Panc1 (cell line): ENCODE data around the gene POLR3E. TPM values are rescaled to one million over a fixed set of nuclear protein-coding genes. Genes with fewer than 3 reads are reported as not detected.

Source experiments
- ATAC-seq: fragments of 200-7000 bp; cut with Tn5 transposase; 2 replicates; pipeline ENCODE4 v1.9.1; 2020; ENCODE audit warnings: mild to moderate bottlenecking, moderate library complexity
- BruUV-seq: library from RNA; stranded (reverse); fragments of 400-500 nt; replicated peaks from 2 replicates; lab custom pipeline; 2021; lab: Mats Ljungman, UMichigan
- CTCF ChIA-PET: fragments of 300-600 bp; sonication (Branson Sonifier 250); formaldehyde crosslinking; loops from one replicate; lab custom pipeline; 2022; ENCODE audit warnings: antibody characterized with exemption; lab: Charles Lee
- POLR2A ChIA-PET: fragments of 300-600 bp; sonication (Branson Sonifier 250); formaldehyde crosslinking; loops from one replicate; lab custom pipeline; 2022; ENCODE audit warnings: antibody characterized with exemption; lab: Charles Lee
- DNase-seq: peaks from one replicate; pipeline ENCODE4 v3.0.0-alpha.2; 2010; ENCODE audit warnings: low read depth, low spot score
- H3K27ac ChIP-seq: 2 replicates; pipeline ENCODE4 v1.5.1; 2011; ENCODE audit warnings: mild to moderate bottlenecking, low read length, inconsistent platforms
- H3K27me3 ChIP-seq: fragments of 200-500 bp; sonication (Bioruptor generic); 2 replicates; pipeline ENCODE4 v1.6.0; 2014; ENCODE audit warnings: low read length, inconsistent platforms; ENCODE audit not compliant: control insufficient read depth, insufficient read depth
- H3K36me3 ChIP-seq: fragments of 200-500 bp; sonication (Bioruptor generic); 2 replicates; pipeline ENCODE4 v1.5.1; 2014; ENCODE audit warnings: inconsistent platforms, mild to moderate bottlenecking, low read length, moderate library complexity; ENCODE audit not compliant: control insufficient read depth, insufficient read depth
- H3K4me1 ChIP-seq: 2 replicates; pipeline ENCODE4 v1.5.1; 2011; ENCODE audit warnings: inconsistent platforms, mild to moderate bottlenecking, low read length, moderate library complexity; ENCODE audit not compliant: control insufficient read depth, insufficient read depth
- H3K4me3 ChIP-seq, 2 experiments: 2 replicates each; pipeline ENCODE4 v1.5.1; 2011 to 2012; ENCODE audit warnings: low read depth in 2 of 2, low read length in 2 of 2, mild to moderate bottlenecking in 2 of 2, inconsistent platforms in 1 of 2, moderate library complexity in 1 of 2
- H3K9me3 ChIP-seq: fragments of 200-500 bp; sonication (Bioruptor generic); 2 replicates; pipeline ENCODE4 v1.5.1; 2014; ENCODE audit warnings: low read depth, mild to moderate bottlenecking, inconsistent platforms, low read length, moderate library complexity; ENCODE audit not compliant: control insufficient read depth, insufficient read depth
- POLR2AphosphoS5 ChIP-seq: IDR thresholded peaks from 2 replicates; pipeline ENCODE4 v1.6.1; 2012; ENCODE audit warnings: mild to moderate bottlenecking, low read depth, low read length, moderate library complexity
- SIN3A ChIP-seq: IDR thresholded peaks from 2 replicates; pipeline ENCODE4 v1.6.1; 2012; ENCODE audit warnings: low read depth, mild to moderate bottlenecking, low read length, moderate library complexity, borderline replicate concordance; ENCODE audit not compliant: insufficient read depth
- TCF7L2 ChIP-seq: IDR thresholded peaks from 2 replicates; pipeline ENCODE4 v1.6.1; 2011; ENCODE audit warnings: mild to moderate bottlenecking, low read depth, low read length, inconsistent platforms
- in situ Hi-C: cut with HindIII; loops from 2 replicates; pipeline ENCODE4 v1.10.0; 2016; ENCODE audit warnings: low sequenced_read_pairs, low pct_unique_long_range_greater_than_20kb
- intact Hi-C: fragments of 100-400 bp; cut with micrococcal nuclease; formaldehyde crosslinking; loops from one replicate; pipeline ENCODE4 v1.10.0; 2022; ENCODE audit not compliant: unreplicated experiment
- total RNA-seq: library from RNA; stranded (reverse); gene quantifications from one replicate; pipeline ENCODE4 v1.2.1, GENCODE V29; 2021; ENCODE audit not compliant: unreplicated experiment
- TF ChIP-seq, protein P1 (sequence below), 2 experiments: IDR thresholded peaks; 2 replicates each; pipeline ENCODE4 v1.6.1; 2011 to 2012; ENCODE audit warnings: low read depth in 2 of 2, control low read depth in 1 of 2, low read length in 1 of 2, mild to moderate bottlenecking in 1 of 2, moderate library complexity in 1 of 2; ENCODE audit not compliant: insufficient read depth in 1 of 2
- TF ChIP-seq, protein P2 (sequence below): fragments of 450-650 bp; IDR thresholded peaks from 2 replicates; pipeline ENCODE4 v1.5.1; 2017; ENCODE audit warnings: mild to moderate bottlenecking

The POLR3E gene
- total RNA-seq, 1 experiment from 2014 or later: 45.2 TPM

DNA sequence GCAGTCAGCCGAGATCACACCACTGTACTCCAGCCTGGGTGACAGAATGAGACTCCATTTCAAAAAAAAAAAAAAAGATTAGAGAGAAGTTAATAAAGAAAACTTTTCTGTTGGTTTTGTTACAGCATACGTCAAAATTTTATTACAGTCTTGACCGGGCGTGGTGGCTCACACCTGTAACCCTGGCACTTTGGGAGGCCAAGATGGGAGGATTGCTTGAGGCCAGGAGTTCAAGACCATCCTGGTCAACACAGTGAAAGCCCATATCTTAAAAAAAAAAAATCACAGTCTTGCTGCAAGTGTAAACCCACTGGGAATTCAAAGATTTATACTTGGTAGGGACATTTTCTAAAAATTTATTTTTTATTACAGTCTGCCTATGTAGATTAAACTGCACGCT is 6.2 kb upstream of the POLR3E start:
- TF ChIP-seq POLR2AphosphoS5 (no peak), TCF7L2 (no peak), SIN3A (no peak)
- TF ChIP-seq, protein P1, sequence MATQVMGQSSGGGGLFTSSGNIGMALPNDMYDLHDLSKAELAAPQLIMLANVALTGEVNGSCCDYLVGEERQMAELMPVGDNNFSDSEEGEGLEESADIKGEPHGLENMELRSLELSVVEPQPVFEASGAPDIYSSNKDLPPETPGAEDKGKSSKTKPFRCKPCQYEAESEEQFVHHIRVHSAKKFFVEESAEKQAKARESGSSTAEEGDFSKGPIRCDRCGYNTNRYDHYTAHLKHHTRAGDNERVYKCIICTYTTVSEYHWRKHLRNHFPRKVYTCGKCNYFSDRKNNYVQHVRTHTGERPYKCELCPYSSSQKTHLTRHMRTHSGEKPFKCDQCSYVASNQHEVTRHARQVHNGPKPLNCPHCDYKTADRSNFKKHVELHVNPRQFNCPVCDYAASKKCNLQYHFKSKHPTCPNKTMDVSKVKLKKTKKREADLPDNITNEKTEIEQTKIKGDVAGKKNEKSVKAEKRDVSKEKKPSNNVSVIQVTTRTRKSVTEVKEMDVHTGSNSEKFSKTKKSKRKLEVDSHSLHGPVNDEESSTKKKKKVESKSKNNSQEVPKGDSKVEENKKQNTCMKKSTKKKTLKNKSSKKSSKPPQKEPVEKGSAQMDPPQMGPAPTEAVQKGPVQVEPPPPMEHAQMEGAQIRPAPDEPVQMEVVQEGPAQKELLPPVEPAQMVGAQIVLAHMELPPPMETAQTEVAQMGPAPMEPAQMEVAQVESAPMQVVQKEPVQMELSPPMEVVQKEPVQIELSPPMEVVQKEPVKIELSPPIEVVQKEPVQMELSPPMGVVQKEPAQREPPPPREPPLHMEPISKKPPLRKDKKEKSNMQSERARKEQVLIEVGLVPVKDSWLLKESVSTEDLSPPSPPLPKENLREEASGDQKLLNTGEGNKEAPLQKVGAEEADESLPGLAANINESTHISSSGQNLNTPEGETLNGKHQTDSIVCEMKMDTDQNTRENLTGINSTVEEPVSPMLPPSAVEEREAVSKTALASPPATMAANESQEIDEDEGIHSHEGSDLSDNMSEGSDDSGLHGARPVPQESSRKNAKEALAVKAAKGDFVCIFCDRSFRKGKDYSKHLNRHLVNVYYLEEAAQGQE (IDR thresholded peaks at IDR 0.05; ENCODE audit: insufficient read depth in 1 of 2, low read depth in 2 of 2, low read length in 1 of 2): no peak
- TF ChIP-seq, protein P2, sequence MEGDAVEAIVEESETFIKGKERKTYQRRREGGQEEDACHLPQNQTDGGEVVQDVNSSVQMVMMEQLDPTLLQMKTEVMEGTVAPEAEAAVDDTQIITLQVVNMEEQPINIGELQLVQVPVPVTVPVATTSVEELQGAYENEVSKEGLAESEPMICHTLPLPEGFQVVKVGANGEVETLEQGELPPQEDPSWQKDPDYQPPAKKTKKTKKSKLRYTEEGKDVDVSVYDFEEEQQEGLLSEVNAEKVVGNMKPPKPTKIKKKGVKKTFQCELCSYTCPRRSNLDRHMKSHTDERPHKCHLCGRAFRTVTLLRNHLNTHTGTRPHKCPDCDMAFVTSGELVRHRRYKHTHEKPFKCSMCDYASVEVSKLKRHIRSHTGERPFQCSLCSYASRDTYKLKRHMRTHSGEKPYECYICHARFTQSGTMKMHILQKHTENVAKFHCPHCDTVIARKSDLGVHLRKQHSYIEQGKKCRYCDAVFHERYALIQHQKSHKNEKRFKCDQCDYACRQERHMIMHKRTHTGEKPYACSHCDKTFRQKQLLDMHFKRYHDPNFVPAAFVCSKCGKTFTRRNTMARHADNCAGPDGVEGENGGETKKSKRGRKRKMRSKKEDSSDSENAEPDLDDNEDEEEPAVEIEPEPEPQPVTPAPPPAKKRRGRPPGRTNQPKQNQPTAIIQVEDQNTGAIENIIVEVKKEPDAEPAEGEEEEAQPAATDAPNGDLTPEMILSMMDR: no peak
- ChIA-PET CTCF (no interaction called here), POLR2A (no interaction called here)
- H3K4me3 ChIP-seq: no peak overlapping the region
- H3K36me3 ChIP-seq: no peaks in the 10 kb centered on the region
- no peaks in the 10 kb centered on the region for H3K27me3 ChIP-seq
- H3K9me3 ChIP-seq: no peaks in the 10 kb centered on the region
- BruUV-seq: no TSS peak
- no peak overlapping the region for H3K27ac ChIP-seq
- peaks cover 1% of the 10 kb centered on the region; the same call in 1 of the 2 replicates for H3K4me1 ChIP-seq
- DNase-seq (no peak), ATAC-seq (no peak)
- intact Hi-C loops (no loop called here), in situ Hi-C loops (no loop called here)

DNA sequence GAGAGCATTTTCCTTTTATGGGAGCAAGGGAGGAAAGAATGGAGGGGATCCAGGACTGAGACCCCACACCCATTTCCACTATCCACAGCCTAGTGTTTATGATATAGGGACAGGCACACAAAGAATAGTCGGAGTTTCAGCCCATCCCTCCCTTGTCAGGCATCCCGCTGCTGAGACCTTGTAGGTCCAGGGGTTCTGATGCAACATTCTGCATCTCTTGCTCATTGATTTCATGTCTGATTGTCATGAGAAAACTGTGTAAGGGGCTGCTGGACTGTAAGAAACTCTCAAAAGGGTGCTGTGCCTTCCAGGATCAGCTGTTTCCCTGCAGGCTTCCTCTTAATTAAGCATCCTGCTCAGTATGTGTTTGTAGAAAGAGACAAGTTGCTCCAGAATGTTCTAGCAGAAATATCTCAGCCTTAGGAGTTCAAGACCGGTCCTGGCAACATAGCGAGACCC is 5.3 kb upstream of the POLR3E start:
- ATAC-seq (no peak), DNase-seq (no peak)
- ChIA-PET POLR2A (no interaction called here), CTCF (no interaction called here)
- in situ Hi-C loops: no loop called here
- Histone ChIP-seq H3K27ac (peak overlapping the region; percentile 8; the same call in 1 of the 2 replicates), H3K36me3 (no peaks in the 10 kb centered on the region), H3K9me3 (no peaks in the 10 kb centered on the region), H3K4me3 (no peak overlapping the region), H3K27me3 (no peaks in the 10 kb centered on the region), H3K4me1 (peaks cover 3% of the 10 kb centered on the region; the same call in 1 of the 2 replicates)
- intact Hi-C loops: no loop called here
- BruUV-seq: no TSS peak
- no peak for TF ChIP-seq TCF7L2
- TF ChIP-seq, protein P1 (IDR thresholded peaks at IDR 0.05; ENCODE audit: insufficient read depth in 1 of 2, low read depth in 2 of 2, low read length in 1 of 2): no peak
- TF ChIP-seq SIN3A: no peak
- no peak for TF ChIP-seq POLR2AphosphoS5
- TF ChIP-seq, protein P2: no peak
